Adipocyte (in vitro differentiated cells): Measurements from ENCODE around the gene TBC1D5.

Experiments
- DNase-seq: peaks from one replicate; pipeline ENCODE4 v3.0.0-alpha.2; 2015; ENCODE audit warnings: low read depth
- H3K27me3 ChIP-seq: replicated peaks from 2 replicates; pipeline ENCODE4 v1.7.0; 2013; ENCODE audit warnings: mild to moderate bottlenecking, low read length, moderate library complexity; ENCODE audit not compliant: control insufficient read depth, insufficient read depth
- H3K36me3 ChIP-seq: 2 replicates; pipeline ENCODE4 v1.7.0; 2013; ENCODE audit warnings: low read length, mild to moderate bottlenecking, moderate library complexity; ENCODE audit not compliant: control insufficient read depth, insufficient read depth, severe bottlenecking
- H3K4me1 ChIP-seq: 2 replicates; pipeline ENCODE4 v1.7.0; 2013; ENCODE audit warnings: mild to moderate bottlenecking, low read length, moderate library complexity; ENCODE audit not compliant: control insufficient read depth, insufficient read depth
- H3K4me3 ChIP-seq: 2 replicates; pipeline ENCODE4 v1.7.0; 2013; ENCODE audit warnings: mild to moderate bottlenecking, low read length, moderate library complexity
- H3K9ac ChIP-seq: 2 replicates; pipeline ENCODE4 v1.7.0; 2013; ENCODE audit warnings: mild to moderate bottlenecking, low read length, moderate library complexity
- H3K9me3 ChIP-seq: 2 replicates; pipeline ENCODE4 v1.7.0; 2013; ENCODE audit warnings: mild to moderate bottlenecking, low read length, moderate library complexity; ENCODE audit not compliant: control insufficient read depth

The TBC1D5 gene

GRCh38 chr3:17158941-17159682 is 583.3 kb downstream of the TBC1D5 start:
- no peak for DNase-seq
- Histone ChIP-seq H3K9me3 (no peaks in the 10 kb centered on the region), H3K36me3 (peaks cover 27% of the 10 kb centered on the region), H3K9ac (no peak overlapping the region), H3K4me1 (peaks cover 6% of the 10 kb centered on the region), H3K27me3 (no peaks in the 10 kb centered on the region), H3K4me3 (no peak overlapping the region)

- Histone ChIP-seq H3K4me3 (no peak overlapping the region), H3K9ac (no peak overlapping the region), H3K27me3 (no peaks in the 10 kb centered on the region), H3K36me3 (peaks cover 40% of the 10 kb centered on the region), H3K9me3 (peaks cover 11% of the 10 kb centered on the region), H3K4me1 (peaks cover 6% of the 10 kb centered on the region)
- peak; percentile 16 for DNase-seq
Measured at GRCh38 chr3:17157713-17158112, 584.7 kb downstream of the TBC1D5 start.

GRCh38 chr3:17156864-17157263 is 585.6 kb downstream of the TBC1D5 start:
- Histone ChIP-seq H3K4me3 (no peak overlapping the region), H3K36me3 (peaks cover 37% of the 10 kb centered on the region), H3K9ac (no peak overlapping the region), H3K27me3 (no peaks in the 10 kb centered on the region), H3K9me3 (peaks cover 11% of the 10 kb centered on the region), H3K4me1 (peaks cover 6% of the 10 kb centered on the region)
- DNase-seq: no peak

- peaks cover 33% of the 10 kb centered on the region for H3K36me3 ChIP-seq
- H3K9me3 ChIP-seq: peaks cover 11% of the 10 kb centered on the region
- H3K9ac ChIP-seq: no peak overlapping the region
- H3K4me1 ChIP-seq: peaks cover 6% of the 10 kb centered on the region
- no peaks in the 10 kb centered on the region for H3K27me3 ChIP-seq
- no peak overlapping the region for H3K4me3 ChIP-seq
- DNase-seq: no peak
Measured at GRCh38 chr3:17155951-17156350, 586.5 kb downstream of the TBC1D5 start.

- no peak overlapping the region for H3K9ac ChIP-seq
- no peak for DNase-seq
- H3K9me3 ChIP-seq: peaks cover 11% of the 10 kb centered on the region
- H3K4me3 ChIP-seq: no peak overlapping the region
- no peaks in the 10 kb centered on the region for H3K27me3 ChIP-seq
- peaks cover 6% of the 10 kb centered on the region for H3K4me1 ChIP-seq
- peaks cover 25% of the 10 kb centered on the region for H3K36me3 ChIP-seq
Measured at GRCh38 chr3:17154941-17155340, 587.5 kb downstream of the TBC1D5 start.

- Histone ChIP-seq H3K4me3 (no peak overlapping the region), H3K9ac (no peak overlapping the region), H3K27me3 (no peaks in the 10 kb centered on the region), H3K4me1 (peaks cover 6% of the 10 kb centered on the region), H3K36me3 (peaks cover 25% of the 10 kb centered on the region), H3K9me3 (peaks cover 11% of the 10 kb centered on the region)
- DNase-seq: no peak
Measured at GRCh38 chr3:17154221-17154620, 588.2 kb downstream of the TBC1D5 start.

GRCh38 chr3:17153209-17153608 is 589.2 kb downstream of the TBC1D5 start:
- peaks cover 11% of the 10 kb centered on the region for H3K9me3 ChIP-seq
- no peak overlapping the region for H3K9ac ChIP-seq
- no peak overlapping the region for H3K4me3 ChIP-seq
- no peaks in the 10 kb centered on the region for H3K27me3 ChIP-seq
- peaks cover 19% of the 10 kb centered on the region for H3K36me3 ChIP-seq
- no peak for DNase-seq
- H3K4me1 ChIP-seq: peaks cover 6% of the 10 kb centered on the region

- Histone ChIP-seq H3K4me3 (no peak overlapping the region), H3K36me3 (peaks cover 19% of the 10 kb centered on the region), H3K27me3 (no peaks in the 10 kb centered on the region), H3K9me3 (peaks cover 11% of the 10 kb centered on the region), H3K9ac (no peak overlapping the region), H3K4me1 (no peaks in the 10 kb centered on the region)
- no peak for DNase-seq
Measured at GRCh38 chr3:17151598-17152373, 590.6 kb downstream of the TBC1D5 start.

- Histone ChIP-seq H3K4me1 (no peaks in the 10 kb centered on the region), H3K27me3 (no peaks in the 10 kb centered on the region), H3K4me3 (no peak overlapping the region), H3K9ac (no peak overlapping the region), H3K9me3 (peaks cover 11% of the 10 kb centered on the region), H3K36me3 (peaks cover 13% of the 10 kb centered on the region)
- no peak for DNase-seq
Measured at GRCh38 chr3:17149076-17149475, 593.4 kb downstream of the TBC1D5 start.

- no peak for DNase-seq
- Histone ChIP-seq H3K4me3 (no peak overlapping the region), H3K27me3 (no peaks in the 10 kb centered on the region), H3K9ac (no peak overlapping the region), H3K36me3 (no peaks in the 10 kb centered on the region), H3K4me1 (peaks cover 7% of the 10 kb centered on the region), H3K9me3 (no peaks in the 10 kb centered on the region)
Measured at GRCh38 chr3:17144665-17144993, 597.8 kb downstream of the TBC1D5 start.

GRCh38 chr3:17143893-17144664 is 598.4 kb downstream of the TBC1D5 start:
- H3K27me3 ChIP-seq: no peaks in the 10 kb centered on the region
- DNase-seq: no peak
- no peaks in the 10 kb centered on the region for H3K9me3 ChIP-seq
- no peak overlapping the region for H3K9ac ChIP-seq
- no peaks in the 10 kb centered on the region for H3K36me3 ChIP-seq
- no peak overlapping the region for H3K4me3 ChIP-seq
- peaks cover 7% of the 10 kb centered on the region for H3K4me1 ChIP-seq
